ENCODE measurements around the gene OR52A5.

DNA sequence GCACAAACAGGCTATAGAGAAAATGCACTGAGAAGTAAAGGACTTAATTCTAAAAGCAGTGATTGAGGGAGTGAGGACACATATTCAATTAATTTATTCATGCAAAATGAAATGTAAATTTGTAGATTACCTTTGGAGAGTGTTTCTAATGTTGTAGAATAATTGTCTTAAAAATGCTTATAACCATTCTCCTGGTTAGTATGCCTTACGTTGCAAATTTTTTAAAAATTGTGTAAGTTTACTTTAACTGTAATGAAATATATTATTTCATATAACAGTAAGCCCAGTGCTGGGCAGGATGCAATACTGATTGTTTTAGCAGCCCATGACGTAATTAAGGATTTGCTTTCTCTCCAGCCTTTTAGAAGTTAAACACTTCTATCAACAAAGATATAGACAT lies 42.1 kb downstream of the OR52A5 start:
- TF ChIP-seq, protein P1, sequence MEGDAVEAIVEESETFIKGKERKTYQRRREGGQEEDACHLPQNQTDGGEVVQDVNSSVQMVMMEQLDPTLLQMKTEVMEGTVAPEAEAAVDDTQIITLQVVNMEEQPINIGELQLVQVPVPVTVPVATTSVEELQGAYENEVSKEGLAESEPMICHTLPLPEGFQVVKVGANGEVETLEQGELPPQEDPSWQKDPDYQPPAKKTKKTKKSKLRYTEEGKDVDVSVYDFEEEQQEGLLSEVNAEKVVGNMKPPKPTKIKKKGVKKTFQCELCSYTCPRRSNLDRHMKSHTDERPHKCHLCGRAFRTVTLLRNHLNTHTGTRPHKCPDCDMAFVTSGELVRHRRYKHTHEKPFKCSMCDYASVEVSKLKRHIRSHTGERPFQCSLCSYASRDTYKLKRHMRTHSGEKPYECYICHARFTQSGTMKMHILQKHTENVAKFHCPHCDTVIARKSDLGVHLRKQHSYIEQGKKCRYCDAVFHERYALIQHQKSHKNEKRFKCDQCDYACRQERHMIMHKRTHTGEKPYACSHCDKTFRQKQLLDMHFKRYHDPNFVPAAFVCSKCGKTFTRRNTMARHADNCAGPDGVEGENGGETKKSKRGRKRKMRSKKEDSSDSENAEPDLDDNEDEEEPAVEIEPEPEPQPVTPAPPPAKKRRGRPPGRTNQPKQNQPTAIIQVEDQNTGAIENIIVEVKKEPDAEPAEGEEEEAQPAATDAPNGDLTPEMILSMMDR (IDR thresholded peaks at IDR 0.05; ENCODE audit: low read length): no peak
- no peak for TF ChIP-seq EZH2phosphoT487 (IDR thresholded peaks at IDR 0.05; ENCODE audit: low read length)
- no peak for TF ChIP-seq EZH2 (optimal IDR thresholded peaks at IDR 0.05; ENCODE audit: low read depth, low read length)

Data from MM.1S (cell line).